GM13977 (cell line): Measurements from ENCODE around the gene CYP26A1.

Experiments
- DNase-seq: peaks from one replicate; pipeline ENCODE4 v3.0.0; 2012; ENCODE audit warnings: low spot score
- CTCF ChIP-seq: IDR thresholded peaks from 2 replicates; pipeline ENCODE4 v1.5.1; 2012; ENCODE audit warnings: mild to moderate bottlenecking, control low read depth; ENCODE audit not compliant: insufficient read depth; ENCODE audit errors: extremely low read depth, missing control alignments
- in situ Hi-C: fragments of 300-500 bp; cut with MboI; formaldehyde crosslinking; loops from one replicate; pipeline ENCODE4 v1.12.0; 2022; ENCODE audit warnings: low sequenced_read_pairs, low pct_unique_long_range_greater_than_20kb, mixed read lengths, inconsistent platforms; ENCODE audit not compliant: unreplicated experiment

Gene CYP26A1

GRCh38 chr10:93080350-93081046 lies 6.8 kb downstream of the CYP26A1 start:
- TF ChIP-seq CTCF, result peak; percentile 78
- DNase-seq, result peak; percentile 86
- in situ Hi-C loops, result loop anchor here (25.0 kb wide), 2 partner anchors 207 to 407 kb away; partner anchors contain the start of genes CEP55 and MYOF

- no peak for TF ChIP-seq CTCF
- in situ Hi-C loops, result loop anchor here (25.0 kb wide), 2 partner anchors 206 to 406 kb away; partner anchors contain the start of genes CEP55 and MYOF
- DNase-seq, result no peak
Measured at GRCh38 chr10:93081318-93081717, 7.6 kb downstream of the CYP26A1 start.

- no peak for TF ChIP-seq CTCF
- in situ Hi-C loops, result loop anchor here (25.0 kb wide), 2 partner anchors 205 to 405 kb away; partner anchors contain the start of genes CEP55 and MYOF
- no peak for DNase-seq
Measured at GRCh38 chr10:93081834-93082233, 8.1 kb downstream of the CYP26A1 start.

- in situ Hi-C loops, result loop anchor here (25.0 kb wide), 2 partner anchors 203 to 403 kb away; partner anchors contain the start of genes CEP55 and MYOF
- no peak for TF ChIP-seq CTCF
- no peak for DNase-seq
Measured at GRCh38 chr10:93083743-93084539, 10.2 kb downstream of the CYP26A1 start.

GRCh38 chr10:93085272-93085859 lies 11.7 kb downstream of the CYP26A1 start:
- in situ Hi-C loops, result loop anchor here (25.0 kb wide), 2 partner anchors 202 to 402 kb away; partner anchors contain the start of genes CEP55 and MYOF
- TF ChIP-seq CTCF, result no peak
- DNase-seq, result no peak

GRCh38 chr10:93086289-93086688 lies 12.6 kb downstream of the CYP26A1 start:
- no peak for DNase-seq
- in situ Hi-C loops, result loop anchor here (25.0 kb wide), 2 partner anchors 201 to 401 kb away; partner anchors contain the start of genes CEP55 and MYOF
- TF ChIP-seq CTCF, result no peak
